NCI-H2029 (cell line): ENCODE data around the gene WDR77.

Source experiments
- DNase-seq: peaks from one replicate; lab custom pipeline; 2025; lab: John Stamatoyannopoulos, UW

The WDR77 gene

GRCh38 chr1:111448918-111449702 lies at the start of gene WDR77, which contains the start of gene ATP5PB:
WDR77 (minus strand) TSS chr1:111449256; CDS start chr1:111449169, 87 bp downstream.
ATP5PB (plus strand) TSS chr1:111449464; CDS start chr1:111449542, 78 bp downstream.
- DNase-seq = peak; percentile 99

- DNase-seq = no peak
Measured at GRCh38 chr1:111497592-111497991, 48.5 kb upstream of the WDR77 start.

- no peak for DNase-seq
Measured at GRCh38 chr1:111496398-111496797, 47.3 kb upstream of the WDR77 start.

- no peak for DNase-seq
Measured at GRCh38 chr1:111491070-111491469, 42.0 kb upstream of the WDR77 start.

GRCh38 chr1:111490220-111490619 lies 41.2 kb upstream of the WDR77 start:
- no peak for DNase-seq

- DNase-seq = no peak
Measured at GRCh38 chr1:111489604-111490003, 40.5 kb upstream of the WDR77 start.

GRCh38 chr1:111488669-111489068 lies 39.6 kb upstream of the WDR77 start:
- no peak for DNase-seq

- no peak for DNase-seq
Measured at GRCh38 chr1:111487133-111487532, 38.1 kb upstream of the WDR77 start.

- no peak for DNase-seq
Measured at GRCh38 chr1:111486431-111486830, 37.4 kb upstream of the WDR77 start.

GRCh38 chr1:111484391-111485026 lies 35.5 kb upstream of the WDR77 start:
- DNase-seq = no peak

GRCh38 chr1:111483876-111484275 lies 34.8 kb upstream of the WDR77 start:
- DNase-seq = no peak

- DNase-seq = no peak
Measured at GRCh38 chr1:111483166-111483565, 34.1 kb upstream of the WDR77 start.

- DNase-seq = peak; percentile 15
Measured at GRCh38 chr1:111481387-111482221, 32.5 kb upstream of the WDR77 start.

GRCh38 chr1:111480674-111481073 lies 31.6 kb upstream of the WDR77 start:
- DNase-seq = no peak

GRCh38 chr1:111476761-111477309 lies 27.8 kb upstream of the WDR77 start:
- DNase-seq = no peak

- DNase-seq = no peak
Measured at GRCh38 chr1:111476214-111476613, 27.2 kb upstream of the WDR77 start.

- DNase-seq = no peak
Measured at GRCh38 chr1:111475701-111476100, 26.6 kb upstream of the WDR77 start.

- no peak for DNase-seq
Measured at GRCh38 chr1:111474521-111474920, 25.5 kb upstream of the WDR77 start.

- DNase-seq = no peak
Measured at GRCh38 chr1:111474106-111474505, 25.1 kb upstream of the WDR77 start.

- DNase-seq = no peak
Measured at GRCh38 chr1:111471538-111471937, 22.5 kb upstream of the WDR77 start.

- DNase-seq = no peak
Measured at GRCh38 chr1:111471012-111471411, 22.0 kb upstream of the WDR77 start.

- no peak for DNase-seq
Measured at GRCh38 chr1:111470596-111470995, 21.5 kb upstream of the WDR77 start.
